Stimulated activated CD4-positive, alpha-beta T cell treated with anti-CD3 and anti-CD28 coated beads, Interleukin-2, amount 100 ng/mL, for 24 hours (primary cell): Measurements from ENCODE around the gene CTIF.

Experiments used
- DNase-seq, 2 donors: peaks; one replicate each; pipeline ENCODE4 v3.0.0-alpha.2; 2020

CTIF gene

DNA sequence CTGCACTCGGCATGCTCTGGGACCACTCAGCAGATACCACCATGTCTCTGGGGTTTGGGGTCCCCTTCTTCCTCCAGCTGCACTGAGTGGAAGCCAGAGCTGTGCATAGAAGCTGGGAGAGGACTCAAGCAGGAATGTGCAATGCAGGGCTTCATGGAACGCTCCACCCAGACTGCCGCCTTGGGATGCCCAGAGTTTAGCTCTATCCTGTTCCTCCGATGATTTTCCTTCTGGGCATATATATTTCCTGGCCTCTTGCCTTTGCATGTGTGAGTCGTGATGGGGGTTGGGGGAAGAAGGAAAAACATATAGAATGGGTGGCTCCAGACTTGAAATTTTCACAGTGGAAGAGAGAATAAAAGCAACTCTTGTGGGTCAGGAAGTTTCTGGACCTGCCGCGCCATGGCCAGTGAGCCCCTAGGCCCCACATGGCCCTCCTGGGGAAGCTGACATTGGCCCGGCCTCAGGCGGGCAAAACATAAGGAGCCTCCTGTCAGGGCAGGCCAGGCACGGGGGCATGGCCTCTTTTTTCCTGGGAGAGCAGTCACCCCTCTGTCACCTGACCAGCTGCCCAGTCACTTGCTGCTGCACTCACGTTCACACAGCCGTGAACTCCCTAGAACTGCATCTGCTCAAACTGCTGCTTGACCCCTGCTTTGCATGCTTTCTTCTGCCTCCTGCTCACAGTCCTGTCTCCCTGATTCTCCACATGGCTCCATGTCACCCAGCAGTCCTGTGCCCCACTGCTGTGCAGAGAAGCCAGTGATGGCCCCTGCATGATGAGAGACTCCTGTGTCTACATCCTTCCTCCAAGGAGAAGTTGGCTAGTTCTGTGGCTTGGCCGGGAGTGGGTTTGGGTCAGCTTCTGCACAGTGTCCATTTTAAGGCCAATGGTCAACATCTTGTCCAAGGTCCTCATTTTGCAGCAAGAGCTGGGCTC lies 197.8 kb downstream of the CTIF start:
- no peak for DNase-seq

DNA sequence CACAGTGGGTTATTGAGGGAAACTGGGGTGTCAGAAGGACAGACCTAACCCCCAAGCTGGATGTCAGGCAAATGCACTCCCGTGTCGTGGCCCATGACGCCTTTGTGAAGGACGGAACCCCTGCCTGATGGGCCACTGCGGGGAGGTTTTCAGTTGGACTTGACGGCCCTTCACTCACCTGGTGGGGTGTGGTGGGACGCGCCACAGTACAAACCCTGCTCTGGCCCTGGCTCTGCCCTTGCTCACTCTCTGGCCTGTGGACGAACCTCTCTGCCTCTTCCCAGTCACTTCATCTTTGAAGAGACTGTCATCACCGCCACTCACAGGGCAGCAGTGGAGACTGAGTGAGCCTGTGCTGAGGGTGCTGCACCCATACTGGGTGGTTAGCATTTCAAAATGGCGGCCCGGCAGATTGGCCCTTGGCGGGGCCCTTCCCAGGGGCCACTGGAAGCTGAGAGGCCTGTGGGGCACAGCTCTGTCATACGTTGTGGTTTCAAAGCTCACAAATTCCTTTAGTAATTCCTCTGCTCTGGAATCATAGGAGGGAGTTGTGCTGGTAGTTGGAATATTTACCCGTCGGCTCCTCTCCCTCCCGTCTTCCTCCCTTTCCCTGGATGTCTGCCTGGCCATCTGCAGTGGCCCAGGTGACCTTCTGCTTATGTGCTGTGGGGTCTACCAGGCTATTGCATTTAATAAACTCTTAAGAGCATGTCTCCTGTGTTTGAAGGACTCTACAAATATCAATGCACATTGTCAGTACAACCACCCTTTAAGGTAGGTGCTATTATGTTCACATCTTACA lies 200.6 kb downstream of the CTIF start:
- DNase-seq, result no peak

GRCh38 chr18:48740068-48740440 lies 201.2 kb downstream of the CTIF start:
- no peak for DNase-seq

- DNase-seq, result no peak
Measured at GRCh38 chr18:48740851-48741485, 202.1 kb downstream of the CTIF start.

- no peak for DNase-seq
Measured at GRCh38 chr18:48741866-48742265, 203.0 kb downstream of the CTIF start.

DNA sequence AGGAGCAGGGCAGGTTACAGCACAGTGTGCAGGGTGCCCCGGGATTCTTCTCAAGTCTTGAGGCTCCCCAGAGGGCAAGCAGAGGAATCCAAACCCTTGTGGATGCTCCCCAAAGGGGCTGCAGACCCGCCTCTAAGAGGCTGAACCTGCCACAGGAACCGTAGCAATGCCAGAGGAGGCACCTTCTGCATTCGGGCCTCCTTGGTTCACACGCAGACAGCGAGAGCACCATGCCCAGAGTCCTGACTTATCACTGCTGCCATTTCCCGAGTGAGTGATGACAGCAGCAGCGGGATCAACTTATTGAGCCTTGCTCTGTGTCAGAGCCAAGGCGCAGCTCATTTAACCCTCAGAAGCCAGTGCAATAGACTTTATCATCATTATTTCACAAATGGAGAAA lies 203.5 kb downstream of the CTIF start:
- DNase-seq, result no peak

DNA sequence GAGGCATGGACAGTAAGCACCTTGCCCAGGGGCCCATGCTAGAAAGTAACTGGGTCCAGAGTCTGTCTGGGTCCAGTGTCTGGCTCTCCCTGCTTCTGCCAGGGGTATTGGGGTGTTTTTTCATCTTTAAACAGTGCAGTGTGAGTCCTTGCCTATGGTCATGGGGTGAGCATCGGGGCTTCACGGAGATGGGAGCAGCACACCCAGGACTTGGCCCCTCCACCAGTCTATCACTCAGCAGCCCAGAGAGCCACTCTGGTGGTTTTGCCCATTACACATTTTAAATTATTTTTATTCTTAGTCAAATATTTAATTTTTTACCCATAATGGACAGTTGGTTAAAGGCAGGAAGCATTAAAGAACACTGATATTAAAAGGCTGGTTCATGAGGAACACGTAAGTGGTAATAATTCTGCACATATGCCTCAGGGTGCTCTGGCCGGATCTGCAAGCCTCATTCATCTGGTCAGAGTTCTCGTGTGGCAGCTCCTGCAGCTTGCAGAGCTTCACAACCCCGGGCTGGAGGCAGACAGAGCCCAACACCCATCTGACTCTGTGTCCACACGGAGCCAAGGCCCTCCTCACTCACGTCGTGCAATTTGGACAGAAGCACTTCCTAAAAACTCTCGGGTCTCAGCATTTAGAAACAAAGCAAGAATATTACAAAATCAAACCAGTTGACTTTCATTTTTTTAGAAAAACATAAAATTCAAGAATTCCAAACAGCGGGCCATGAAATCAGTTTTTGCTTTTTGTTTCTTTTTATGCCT lies 204.1 kb downstream of the CTIF start:
- DNase-seq, result no peak

DNA sequence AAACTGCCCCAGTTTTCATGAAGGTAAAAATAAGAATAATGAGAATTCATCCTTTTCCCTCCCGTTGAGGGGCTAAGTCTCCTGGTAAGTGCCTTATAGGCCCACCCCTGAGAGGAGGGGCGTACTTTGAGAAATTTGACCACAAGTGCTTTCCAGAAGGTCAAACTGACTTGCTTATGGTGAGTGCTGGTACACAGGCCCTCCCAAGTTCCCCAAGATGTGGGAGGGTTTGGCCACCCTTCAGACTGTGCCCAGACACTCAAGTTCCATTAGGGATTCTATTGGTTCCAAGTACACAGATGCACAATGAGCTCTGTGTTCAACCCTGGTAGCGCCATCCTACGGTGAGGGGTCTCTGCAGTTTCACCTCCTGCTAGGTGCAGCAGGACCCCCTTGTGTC lies 205.1 kb downstream of the CTIF start:
- no peak for DNase-seq

- DNase-seq, result no peak
Measured at GRCh38 chr18:48745293-48745692, 206.5 kb downstream of the CTIF start.

DNA sequence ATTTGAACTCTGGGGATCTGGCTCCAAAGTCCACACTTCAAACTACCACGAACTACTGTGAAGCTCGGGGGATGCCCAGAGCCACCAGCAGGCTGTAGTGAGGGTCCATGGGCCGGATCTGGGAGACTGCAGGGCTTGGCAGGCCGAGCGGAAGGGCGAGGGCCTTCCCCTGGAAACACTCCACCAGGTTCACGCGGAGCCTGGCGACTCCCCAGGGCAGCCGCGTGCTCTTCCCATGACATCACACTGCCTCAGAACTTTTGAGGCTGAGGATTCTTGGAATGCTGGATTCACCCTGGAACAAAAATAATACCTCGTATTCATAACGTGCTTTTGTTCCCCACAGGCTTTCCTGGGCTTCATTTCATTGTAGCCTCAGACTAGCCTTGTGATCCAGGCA lies 210.9 kb downstream of the CTIF start:
- no peak for DNase-seq

- no peak for DNase-seq
Measured at GRCh38 chr18:48750485-48751175, 211.8 kb downstream of the CTIF start.

- no peak for DNase-seq
Measured at GRCh38 chr18:48751727-48752468, 213.1 kb downstream of the CTIF start.

- no peak for DNase-seq
Measured at GRCh38 chr18:48752478-48752877, 213.6 kb downstream of the CTIF start.

GRCh38 chr18:48752928-48753327 lies 214.1 kb downstream of the CTIF start:
- DNase-seq, result no peak

DNA sequence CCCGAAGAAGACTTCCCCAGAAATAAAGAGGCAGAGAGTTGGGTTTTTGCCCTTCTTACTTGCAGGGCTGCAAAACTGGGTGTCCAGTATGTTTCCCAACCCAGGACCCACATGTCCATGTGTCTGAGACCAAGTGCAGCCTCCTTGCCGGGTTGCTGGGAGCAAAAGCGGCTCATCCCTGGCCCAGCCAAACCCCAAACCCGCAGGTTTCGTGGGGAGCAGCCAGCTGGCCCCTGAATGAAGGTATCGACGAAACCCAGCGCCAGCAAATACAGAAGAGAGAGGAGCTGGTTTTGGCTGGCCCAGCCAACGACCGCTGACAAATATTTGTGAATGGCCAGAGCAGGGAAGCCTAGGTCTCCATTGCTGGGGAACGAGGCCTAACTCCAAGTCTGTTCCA lies 214.9 kb downstream of the CTIF start:
- no peak for DNase-seq

DNA sequence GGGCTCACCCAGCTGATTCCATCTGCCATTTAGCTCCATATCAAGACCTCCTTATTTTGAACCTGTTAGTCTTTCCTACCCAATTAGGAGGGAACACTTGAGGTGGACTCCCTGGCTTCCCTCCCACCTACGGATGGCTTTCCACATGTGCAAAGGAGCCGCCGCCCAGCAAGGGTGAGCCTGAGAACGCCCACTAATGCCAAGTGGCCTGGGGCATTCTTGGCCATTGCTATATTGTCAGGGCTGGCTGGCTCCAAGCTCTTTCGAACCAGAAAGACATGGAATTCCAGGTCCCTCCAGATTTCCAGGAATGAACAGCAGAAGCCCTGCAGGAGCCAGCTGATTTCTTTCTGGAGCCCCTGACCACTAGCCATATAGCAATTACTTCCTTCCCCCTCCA lies 215.7 kb downstream of the CTIF start:
- DNase-seq, result no peak

GRCh38 chr18:48754993-48755473 lies 216.2 kb downstream of the CTIF start:
- no peak for DNase-seq

- no peak for DNase-seq
Measured at GRCh38 chr18:48756511-48757226, 217.8 kb downstream of the CTIF start.

GRCh38 chr18:48757367-48757766 lies 218.5 kb downstream of the CTIF start:
- DNase-seq, result no peak

DNA sequence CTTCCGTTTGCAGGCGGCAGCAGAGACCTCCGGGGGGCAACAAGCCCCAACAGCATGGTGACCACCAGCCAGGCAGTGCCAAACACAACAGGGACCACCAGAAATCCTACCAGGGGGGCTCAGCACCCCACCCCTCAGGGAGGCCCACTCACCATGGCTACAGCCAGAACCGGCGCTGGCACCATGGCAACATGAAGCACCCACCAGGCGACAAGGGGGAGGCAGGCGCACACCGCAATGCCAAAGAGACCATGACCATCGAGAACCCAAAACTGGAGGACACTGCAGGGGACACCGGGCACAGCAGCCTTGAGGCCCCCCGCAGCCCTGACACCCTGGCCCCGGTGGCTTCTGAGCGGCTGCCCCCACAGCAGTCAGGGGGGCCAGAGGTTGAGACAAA lies 219.1 kb downstream of the CTIF start:
- DNase-seq, result no peak

DNA sequence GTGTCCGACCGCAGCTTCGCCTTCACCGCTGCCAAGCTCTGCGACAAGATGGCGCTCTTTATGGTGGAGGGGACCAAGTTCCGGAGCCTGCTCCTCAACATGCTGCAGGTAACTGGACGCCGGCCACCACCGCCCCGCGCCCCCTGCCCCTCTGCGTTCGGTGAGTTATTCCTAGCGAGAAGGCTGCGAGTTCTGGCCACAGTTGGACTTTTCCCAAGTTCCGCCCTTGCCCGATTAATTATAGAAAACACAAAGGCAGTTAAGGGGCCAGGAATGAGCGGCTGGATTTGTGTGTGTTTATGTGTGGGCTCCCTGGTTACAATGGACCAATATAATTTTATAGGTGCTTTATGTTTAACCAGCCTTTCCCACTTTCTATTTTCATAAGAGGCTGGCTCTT lies 222.8 kb downstream of the CTIF start:
- DNase-seq, result no peak
